HFFc6 (cell line): ENCODE data around the gene SYTL1. TPM values are rescaled to one million over a fixed set of nuclear protein-coding genes. Genes with fewer than 3 reads are reported as not detected.

Source experiments
- DNase-seq: peaks from one replicate; pipeline ENCODE4 v3.0.0-alpha.2; 2018
- H3K27ac Mint-ChIP-seq: 2 replicates; pipeline ENCODE4 v1.8.0; 2020; ENCODE audit warnings: mild to moderate bottlenecking, mixed read lengths
- H3K27me3 Mint-ChIP-seq: 2 replicates; pipeline ENCODE4 v1.8.0; 2021; ENCODE audit warnings: mild to moderate bottlenecking, moderate library complexity, mixed read lengths; ENCODE audit not compliant: insufficient read depth
- H3K36me3 Mint-ChIP-seq: 2 replicates; pipeline ENCODE4 v1.8.0; 2021; ENCODE audit warnings: low read depth, mixed read lengths
- H3K4me1 Mint-ChIP-seq: 2 replicates; pipeline ENCODE4 v1.8.0; 2020; ENCODE audit warnings: low read depth, mixed read lengths
- H3K4me3 Mint-ChIP-seq: 2 replicates; pipeline ENCODE4 v1.8.0; 2020; ENCODE audit warnings: mild to moderate bottlenecking, moderate library complexity, mixed read lengths
- H3K9me3 Mint-ChIP-seq: 2 replicates; pipeline ENCODE4 v1.8.0; 2020; ENCODE audit warnings: mild to moderate bottlenecking, mixed read lengths
- CTCF ChIP-seq: fragments of 200-600 bp; sonication (generic); IDR thresholded peaks from 2 replicates; pipeline ENCODE4 v1.5.0; 2021; ENCODE audit warnings: antibody characterized with exemption, mild to moderate bottlenecking
- total RNA-seq, 6 experiments: library from RNA; stranded (reverse); fragmentation: NEBNext Ultra II Directional; extraction: Animal tissue kit (Norgen Biotek cat#: 25700); gene quantifications; 2 replicates in 1 of 6; 3 replicates in 5 of 6; pipeline ENCODE4 v1.2.3, GENCODE V29; 2021

Gene SYTL1
- total RNA-seq, 6 experiments from 2014 or later: 0.08 to 0.45 TPM; not detected in 4

GRCh38 chr1:27314169-27314568 lies 27.7 kb upstream of the SYTL1 start:
- no peak overlapping the region for H3K27ac Mint-ChIP-seq
- no peaks in the 10 kb centered on the region for H3K36me3 Mint-ChIP-seq
- TF ChIP-seq CTCF: no peak
- DNase-seq: no peak
- H3K27me3 Mint-ChIP-seq: peaks cover 6% of the 10 kb centered on the region; the same call in 1 of the 2 replicates
- H3K9me3 Mint-ChIP-seq: no peaks in the 10 kb centered on the region
- H3K4me1 Mint-ChIP-seq: peaks cover 25% of the 10 kb centered on the region
- H3K4me3 Mint-ChIP-seq: no peak overlapping the region

GRCh38 chr1:27314737-27315136 lies 27.1 kb upstream of the SYTL1 start:
- DNase-seq: no peak
- Mint-ChIP-seq H3K9me3 (no peaks in the 10 kb centered on the region), H3K4me1 (peaks cover 25% of the 10 kb centered on the region), H3K4me3 (no peak overlapping the region), H3K27me3 (peaks cover 6% of the 10 kb centered on the region; the same call in 1 of the 2 replicates), H3K27ac (no peak overlapping the region), H3K36me3 (no peaks in the 10 kb centered on the region)
- TF ChIP-seq CTCF: no peak

- Mint-ChIP-seq H3K4me3 (no peak overlapping the region), H3K27ac (no peak overlapping the region), H3K9me3 (no peaks in the 10 kb centered on the region), H3K36me3 (no peaks in the 10 kb centered on the region), H3K27me3 (peaks cover 6% of the 10 kb centered on the region), H3K4me1 (peaks cover 36% of the 10 kb centered on the region)
- no peak for DNase-seq
- no peak for TF ChIP-seq CTCF
Observed at GRCh38 chr1:27316860-27317259, 25.0 kb upstream of the SYTL1 start.

- no peak for TF ChIP-seq CTCF
- Mint-ChIP-seq H3K27ac (peak overlapping the region; percentile 63), H3K4me1 (peaks cover 39% of the 10 kb centered on the region), H3K9me3 (no peaks in the 10 kb centered on the region), H3K4me3 (peak overlapping the region; percentile 16; the same call in 1 of the 2 replicates), H3K27me3 (peaks cover 6% of the 10 kb centered on the region), H3K36me3 (0 out of 2 replicates have a peak, but pooled peaks cover 6% of the 10 kb centered on the region)
- no peak for DNase-seq
Observed at GRCh38 chr1:27318136-27318535, 23.7 kb upstream of the SYTL1 start.

- peak overlapping the region; percentile 63 for H3K27ac Mint-ChIP-seq
- no peak for TF ChIP-seq CTCF
- H3K4me1 Mint-ChIP-seq: peaks cover 44% of the 10 kb centered on the region
- H3K9me3 Mint-ChIP-seq: no peaks in the 10 kb centered on the region
- H3K36me3 Mint-ChIP-seq: 0 out of 2 replicates have a peak, but pooled peaks cover 6% of the 10 kb centered on the region
- peak; percentile 18 for DNase-seq
- H3K27me3 Mint-ChIP-seq: peaks cover 6% of the 10 kb centered on the region
- peak overlapping the region; percentile 16; the same call in 1 of the 2 replicates for H3K4me3 Mint-ChIP-seq
Observed at GRCh38 chr1:27318596-27318995, 23.2 kb upstream of the SYTL1 start.
